HL-60 (cell line): ENCODE data around the gene SLC12A7.

Experiments used
- GABPA ChIP-seq: IDR thresholded peaks from 2 replicates; pipeline ENCODE4 v1.6.1; 2012; ENCODE audit warnings: low read depth
- POLR2AphosphoS5 ChIP-seq: IDR thresholded peaks from 2 replicates; pipeline ENCODE4 v1.6.1; 2012; ENCODE audit warnings: low read depth
- SPI1 ChIP-seq: IDR thresholded peaks from 2 replicates; pipeline ENCODE4 v1.6.1; 2012; ENCODE audit warnings: low read depth, mild to moderate bottlenecking, borderline replicate concordance
- TF ChIP-seq, protein P1 (sequence below): IDR thresholded peaks from one replicate; pipeline ENCODE4 v1.5.1; 2011; ENCODE audit warnings: low read length, control low read depth, inconsistent platforms; ENCODE audit not compliant: insufficient read depth

- TF ChIP-seq POLR2AphosphoS5 (no peak), SPI1 (no peak), GABPA (no peak)
- TF ChIP-seq, protein P1, sequence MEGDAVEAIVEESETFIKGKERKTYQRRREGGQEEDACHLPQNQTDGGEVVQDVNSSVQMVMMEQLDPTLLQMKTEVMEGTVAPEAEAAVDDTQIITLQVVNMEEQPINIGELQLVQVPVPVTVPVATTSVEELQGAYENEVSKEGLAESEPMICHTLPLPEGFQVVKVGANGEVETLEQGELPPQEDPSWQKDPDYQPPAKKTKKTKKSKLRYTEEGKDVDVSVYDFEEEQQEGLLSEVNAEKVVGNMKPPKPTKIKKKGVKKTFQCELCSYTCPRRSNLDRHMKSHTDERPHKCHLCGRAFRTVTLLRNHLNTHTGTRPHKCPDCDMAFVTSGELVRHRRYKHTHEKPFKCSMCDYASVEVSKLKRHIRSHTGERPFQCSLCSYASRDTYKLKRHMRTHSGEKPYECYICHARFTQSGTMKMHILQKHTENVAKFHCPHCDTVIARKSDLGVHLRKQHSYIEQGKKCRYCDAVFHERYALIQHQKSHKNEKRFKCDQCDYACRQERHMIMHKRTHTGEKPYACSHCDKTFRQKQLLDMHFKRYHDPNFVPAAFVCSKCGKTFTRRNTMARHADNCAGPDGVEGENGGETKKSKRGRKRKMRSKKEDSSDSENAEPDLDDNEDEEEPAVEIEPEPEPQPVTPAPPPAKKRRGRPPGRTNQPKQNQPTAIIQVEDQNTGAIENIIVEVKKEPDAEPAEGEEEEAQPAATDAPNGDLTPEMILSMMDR, result no peak
Measured at GRCh38 chr5:1136814-1137213, 25.0 kb upstream of the SLC12A7 start.
